Natural killer cell (primary cell): Measurements from ENCODE around the gene TIMELESS. TPM values are rescaled to one million over a fixed set of nuclear protein-coding genes. Genes with fewer than 3 reads are reported as not detected.
A peak's percentile ranks its signal among the peaks of the same experiment; 100 is the strongest.

Experiments used
- ATAC-seq, 3 donors: fragments of 150-1000 bp in 2 of 3; fragments of 200-7000 bp in 1 of 3; cut with Tn5 transposase; 1 replicate in 1 of 3; 2 replicates in 2 of 3; pipeline ENCODE4 v1.10.0; 2021; ENCODE audit warnings: mild to moderate bottlenecking in 2 of 3, moderate library complexity in 2 of 3
- DNase-seq, 2 donors: peaks; one replicate each; pipeline versions ENCODE4 v3.0.0 to v3.0.0-alpha.2; 2013 to 2021; ENCODE audit warnings: mixed read lengths in 1 of 2
- H3K27ac ChIP-seq: one replicate; pipeline ENCODE4 v1.5.1; 2013; ENCODE audit warnings: mild to moderate bottlenecking, low read length
- H3K27me3 ChIP-seq: one replicate; pipeline ENCODE4 v1.6.1; 2013; ENCODE audit warnings: low read length; ENCODE audit not compliant: control insufficient read depth, insufficient read depth
- H3K36me3 ChIP-seq: one replicate; pipeline ENCODE4 v1.6.1; 2013; ENCODE audit warnings: low read length; ENCODE audit not compliant: control insufficient read depth, insufficient read depth
- H3K4me1 ChIP-seq: one replicate; pipeline ENCODE4 v1.6.1; 2013; ENCODE audit warnings: low read length; ENCODE audit not compliant: control insufficient read depth, insufficient read depth
- H3K4me3 ChIP-seq: one replicate; pipeline ENCODE4 v1.5.1; 2013; ENCODE audit warnings: low read length
- H3K9me3 ChIP-seq: one replicate; pipeline ENCODE4 v1.6.1; 2013; ENCODE audit warnings: low read length; ENCODE audit not compliant: control insufficient read depth, insufficient read depth
- H3K27ac Mint-ChIP-seq, 2 donors: one replicate each; pipeline ENCODE4 v1.8.0; 2022; ENCODE audit warnings: mild to moderate bottlenecking in 2 of 2, mixed read lengths in 2 of 2, moderate library complexity in 1 of 2
- H3K27me3 Mint-ChIP-seq, 2 donors: one replicate each; pipeline ENCODE4 v1.8.0; 2022; ENCODE audit warnings: low read depth in 2 of 2, mixed read lengths in 2 of 2
- H3K36me3 Mint-ChIP-seq: one replicate; pipeline ENCODE4 v1.8.0; 2022; ENCODE audit warnings: mixed read lengths
- H3K4me1 Mint-ChIP-seq, 2 donors: one replicate each; pipeline ENCODE4 v1.8.0; 2022; ENCODE audit warnings: mixed read lengths in 2 of 2
- H3K4me3 Mint-ChIP-seq: one replicate; pipeline ENCODE4 v1.8.0; 2022; ENCODE audit warnings: mild to moderate bottlenecking, moderate library complexity, mixed read lengths
- H3K9me3 Mint-ChIP-seq, 2 donors: one replicate each; pipeline ENCODE4 v1.8.0; 2022; ENCODE audit warnings: mixed read lengths in 2 of 2
- CTCF ChIP-seq: fragments of 200-600 bp; IDR thresholded peaks from one replicate; pipeline ENCODE4 v1.8.0; 2022; ENCODE audit warnings: antibody characterized with exemption
- WGBS: methylation state at CpG from one replicate; pipeline ENCODE4 v1.1.7; 2013; ENCODE audit warnings: missing lambda C conversion rate; ENCODE audit not compliant: insufficient coverage; 5-methylcytosine and 5-hydroxymethylcytosine counted together
- intact Hi-C: fragments of 100-400 bp; cut with micrococcal nuclease; formaldehyde crosslinking; loops from one replicate; pipeline ENCODE4 v1.14.2; 2022
- total RNA-seq, 4 donors: library from RNA; stranded (reverse); fragments of 120-200 nt in 1 of 4; gene quantifications; one replicate each; pipeline versions ENCODE4 v1.2.3 to v1.2.4, GENCODE V29; 2013 to 2022

Gene TIMELESS
- total RNA-seq, 3 donors from 2014 or later (not counting 1 experiment from before 2014, with no cell fraction given): 11.1 to 12.3 (median 11.7) TPM

- Histone ChIP-seq H3K9me3 (no peaks in the 10 kb centered on the region), H3K27ac (no peak overlapping the region), H3K27me3 (no peaks in the 10 kb centered on the region), H3K36me3 (peaks cover 12% of the 10 kb centered on the region), H3K4me3 (no peak overlapping the region), H3K4me1 (no peaks in the 10 kb centered on the region)
- no peak for TF ChIP-seq CTCF
- Mint-ChIP-seq H3K36me3 (peaks cover 14% of the 10 kb centered on the region), H3K4me1 (no peaks in the 10 kb centered on the region), H3K27ac (no peak overlapping the region), H3K4me3 (no peak overlapping the region), H3K27me3 (no peaks in the 10 kb centered on the region), H3K9me3 (no peaks in the 10 kb centered on the region)
- no peak for DNase-seq
- ATAC-seq: no peak
- WGBS: 67% methylated on average over 3 of the region's 3 CpGs
- intact Hi-C loops: no loop called here
Measured at GRCh38 chr12:56425940-56426438, 23.2 kb downstream of the TIMELESS start.

- Histone ChIP-seq H3K36me3 (peaks cover 16% of the 10 kb centered on the region), H3K27ac (no peak overlapping the region), H3K4me3 (no peak overlapping the region), H3K27me3 (no peaks in the 10 kb centered on the region), H3K9me3 (no peaks in the 10 kb centered on the region), H3K4me1 (no peaks in the 10 kb centered on the region)
- Mint-ChIP-seq H3K27ac (no peak overlapping the region), H3K4me1 (no peaks in the 10 kb centered on the region), H3K9me3 (no peaks in the 10 kb centered on the region), H3K27me3 (no peaks in the 10 kb centered on the region), H3K36me3 (peaks cover 14% of the 10 kb centered on the region), H3K4me3 (no peak overlapping the region)
- ATAC-seq (no peak), DNase-seq (peak in 1 of 2 donors; percentile 28)
- no peak for TF ChIP-seq CTCF
- intact Hi-C loops: no loop called here
- WGBS: 20% methylated on average over 1 of the region's 1 CpG
Measured at GRCh38 chr12:56425193-56425592, 24.0 kb downstream of the TIMELESS start.

GRCh38 chr12:56420411-56420810, 28.8 kb downstream of the TIMELESS start:
- H3K9me3 Mint-ChIP-seq: no peaks in the 10 kb centered on the region
- Histone ChIP-seq H3K27ac (no peak overlapping the region), H3K4me3 (no peak overlapping the region), H3K36me3 (peaks cover 14% of the 10 kb centered on the region), H3K9me3 (no peaks in the 10 kb centered on the region), H3K27me3 (no peaks in the 10 kb centered on the region), H3K4me1 (no peaks in the 10 kb centered on the region)
- intact Hi-C loops: no loop called here
- H3K27me3 Mint-ChIP-seq: no peaks in the 10 kb centered on the region
- H3K4me1 Mint-ChIP-seq: no peaks in the 10 kb centered on the region
- ATAC-seq (no peak), DNase-seq (no peak)
- no peak for TF ChIP-seq CTCF
- H3K27ac Mint-ChIP-seq: no peak overlapping the region
- WGBS: 93% methylated on average over 6 of the region's 6 CpGs
- peaks cover 14% of the 10 kb centered on the region for H3K36me3 Mint-ChIP-seq
- no peak overlapping the region for H3K4me3 Mint-ChIP-seq

- Mint-ChIP-seq H3K4me3 (no peak overlapping the region), H3K27me3 (no peaks in the 10 kb centered on the region), H3K36me3 (peaks cover 14% of the 10 kb centered on the region), H3K4me1 (no peaks in the 10 kb centered on the region), H3K27ac (no peak overlapping the region), H3K9me3 (no peaks in the 10 kb centered on the region)
- no peak for TF ChIP-seq CTCF
- ATAC-seq (no peak), DNase-seq (no peak)
- Histone ChIP-seq H3K27me3 (no peaks in the 10 kb centered on the region), H3K4me3 (no peak overlapping the region), H3K27ac (no peak overlapping the region), H3K4me1 (no peaks in the 10 kb centered on the region), H3K36me3 (peaks cover 11% of the 10 kb centered on the region), H3K9me3 (no peaks in the 10 kb centered on the region)
- intact Hi-C loops: no loop called here
- 97% methylated on average over 8 of the region's 11 CpGs for WGBS
Measured at GRCh38 chr12:56417739-56418138, 31.5 kb downstream of the TIMELESS start.
